Measurements from ENCODE around the gene GSC. TPM values are rescaled to one million over a fixed set of nuclear protein-coding genes. Genes with fewer than 3 reads are reported as not detected.
"Not testable (repeated sequence)": the region's sequence is repeated elsewhere in the genome, so short reads cannot be mapped to it uniquely, and the experiment has no call there.

The GSC gene
- polyA plus RNA-seq, 1 donor, result not detected

GRCh38 chr14:94746131-94746530 lies 23.8 kb downstream of the GSC start:
- DNase-seq, result no peak

DNA sequence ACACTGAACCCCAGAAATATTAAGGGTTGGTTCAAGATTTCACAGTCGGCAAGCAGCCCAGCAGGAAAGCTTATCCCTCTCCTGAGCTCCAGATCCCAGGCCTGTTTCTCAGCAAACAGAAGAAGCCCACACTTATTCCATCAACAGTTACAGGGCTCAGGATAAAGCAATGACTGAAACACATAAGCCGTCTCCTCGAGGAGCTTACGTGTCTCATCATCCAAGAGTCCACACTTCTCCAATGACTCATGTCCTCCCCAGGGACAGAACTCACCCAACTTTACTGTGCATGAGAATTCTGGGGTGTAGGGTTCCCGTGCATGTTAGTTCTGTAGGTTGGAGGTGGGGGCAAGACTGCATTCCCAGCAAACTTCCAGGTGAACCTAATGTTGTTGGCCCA lies 31.2 kb downstream of the GSC start:
- no peak for DNase-seq

GRCh38 chr14:94738097-94738496 lies 31.8 kb downstream of the GSC start:
- no peak for DNase-seq

DNA sequence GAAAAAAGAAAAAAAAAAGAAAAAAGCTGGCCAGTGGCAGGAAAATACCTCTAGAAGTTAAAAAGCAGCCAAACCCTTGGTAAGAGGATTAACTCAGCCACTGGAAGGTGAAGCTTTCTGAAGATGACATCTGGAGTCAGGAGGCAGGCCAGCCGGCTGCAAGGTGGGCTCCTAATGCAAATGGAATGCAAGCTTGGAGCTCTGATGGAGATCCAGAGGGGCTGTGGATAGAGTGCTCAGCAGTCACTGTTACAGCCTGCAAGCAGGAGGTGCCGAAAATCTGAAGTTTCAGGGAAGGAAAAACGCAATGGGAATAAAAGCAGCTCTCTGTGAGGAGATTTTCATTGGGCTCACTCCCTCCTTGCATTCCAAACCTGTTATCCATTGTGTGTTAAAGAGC lies 41.0 kb downstream of the GSC start:
- no peak for DNase-seq

- not testable (repeated sequence) for DNase-seq
Observed at GRCh38 chr14:94728440-94728839, 41.5 kb downstream of the GSC start.

GRCh38 chr14:94726649-94727048 lies 43.3 kb downstream of the GSC start:
- DNase-seq, result not testable (repeated sequence)

DNA sequence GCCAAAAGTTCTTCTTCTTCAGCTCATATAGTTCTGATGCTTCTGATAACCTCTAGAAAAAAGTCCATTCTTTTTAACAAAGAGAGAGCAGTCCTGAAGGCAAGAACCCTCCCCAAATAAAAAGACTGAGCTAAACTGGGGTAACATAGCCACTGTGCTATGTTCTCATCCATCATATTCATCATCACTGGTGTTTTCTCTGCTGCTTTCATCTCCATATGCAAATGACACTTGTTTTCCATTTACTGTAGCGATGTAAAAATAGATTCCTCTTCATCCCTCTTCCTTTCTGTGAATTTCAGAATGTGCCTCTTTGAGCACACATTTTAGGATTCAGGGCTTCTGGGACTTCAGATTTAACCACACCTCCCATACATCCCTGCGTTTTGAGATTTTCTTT lies 44.9 kb downstream of the GSC start:
- no peak for DNase-seq

DNA sequence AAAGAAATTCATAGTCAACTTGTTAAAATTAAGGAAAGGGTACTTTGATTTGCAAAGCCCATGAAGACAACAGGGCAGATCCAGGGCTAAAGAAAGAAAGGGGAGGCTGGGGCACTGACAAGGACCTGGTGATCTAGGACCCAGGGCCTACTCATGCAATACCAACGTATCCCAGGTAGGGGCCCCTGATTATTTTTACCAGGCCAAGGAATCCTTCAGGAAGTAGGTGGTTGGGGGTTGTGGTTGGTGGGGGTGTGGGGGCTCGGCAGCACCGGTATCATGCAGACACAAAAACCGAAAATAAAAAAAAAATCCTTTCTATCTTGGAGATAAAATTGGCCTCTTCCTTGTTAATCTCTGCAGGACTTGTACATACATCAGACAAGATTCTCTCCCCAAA lies 47.5 kb downstream of the GSC start:
- no peak for DNase-seq

Other genes with a start within 250 kb of the GSC start
- 1.2 TPM for gene SERPINA4, start 208.7 kb downstream of the GSC start, polyA plus RNA-seq (ENCODE audit: insufficient read length)
- 13.5 TPM for gene SERPINA5, start 188.7 kb downstream of the GSC start, polyA plus RNA-seq (ENCODE audit: insufficient read length)
- gene SERPINA3, start 157.7 kb downstream of the GSC start, polyA plus RNA-seq (ENCODE audit: insufficient read length), result 0.33 TPM

Data from left kidney (tissue), 2 donors.